GM21360 (cell line): Measurements from ENCODE around the gene PTGFR.

Source experiments
- ATAC-seq: cut with Tn5 transposase; IDR thresholded peaks from one replicate; pipeline ENCODE4 v1.9.1; 2021; ENCODE audit warnings: mild to moderate bottlenecking, moderate library complexity; ENCODE audit not compliant: unreplicated experiment

Gene PTGFR

GRCh38 chr1:78520216-78520615, 29.4 kb downstream of the PTGFR start:
- ATAC-seq, result no peak

GRCh38 chr1:78520843-78521242, 30.1 kb downstream of the PTGFR start:
- no peak for ATAC-seq

GRCh38 chr1:78522136-78522535, 31.4 kb downstream of the PTGFR start:
- ATAC-seq, result no peak

GRCh38 chr1:78526496-78526895, 35.7 kb downstream of the PTGFR start:
- ATAC-seq, result no peak

GRCh38 chr1:78527706-78528105, 36.9 kb downstream of the PTGFR start:
- ATAC-seq, result no peak

GRCh38 chr1:78533527-78533926, 42.8 kb downstream of the PTGFR start:
- no peak for ATAC-seq

- ATAC-seq, result no peak
Measured at GRCh38 chr1:78535286-78535685, 44.5 kb downstream of the PTGFR start.

- ATAC-seq, result no peak
Measured at GRCh38 chr1:78536427-78536826, 45.7 kb downstream of the PTGFR start.

GRCh38 chr1:78540048-78540447, 49.3 kb downstream of the PTGFR start:
- no peak for ATAC-seq

- no peak for ATAC-seq
Measured at GRCh38 chr1:78541479-78541878, 50.7 kb downstream of the PTGFR start.

GRCh38 chr1:78543941-78544643, 53.3 kb downstream of the PTGFR start:
- ATAC-seq, result no peak

- ATAC-seq, result no peak
Measured at GRCh38 chr1:78547081-78547480, 56.3 kb downstream of the PTGFR start.

- ATAC-seq, result no peak
Measured at GRCh38 chr1:78549331-78549730, 58.6 kb downstream of the PTGFR start.

- ATAC-seq, result no peak
Measured at GRCh38 chr1:78549891-78550290, 59.1 kb downstream of the PTGFR start.

- peak; percentile 52 for ATAC-seq
Measured at GRCh38 chr1:78553859-78554258, 63.1 kb downstream of the PTGFR start.

- no peak for ATAC-seq
Measured at GRCh38 chr1:78554840-78555239, 64.1 kb downstream of the PTGFR start.

GRCh38 chr1:78559680-78560079, 68.9 kb downstream of the PTGFR start:
- ATAC-seq, result no peak

GRCh38 chr1:78560811-78561210, 70.0 kb downstream of the PTGFR start:
- no peak for ATAC-seq

GRCh38 chr1:78561856-78562255, 71.1 kb downstream of the PTGFR start:
- ATAC-seq, result no peak

- ATAC-seq, result no peak
Measured at GRCh38 chr1:78565393-78565792, 74.6 kb downstream of the PTGFR start.

GRCh38 chr1:78570539-78570938, 79.8 kb downstream of the PTGFR start:
- no peak for ATAC-seq

- no peak for ATAC-seq
Measured at GRCh38 chr1:78577257-78578100, 86.7 kb downstream of the PTGFR start.
